ENCODE measurements around the gene CCDC88B.

Gene CCDC88B

DNA sequence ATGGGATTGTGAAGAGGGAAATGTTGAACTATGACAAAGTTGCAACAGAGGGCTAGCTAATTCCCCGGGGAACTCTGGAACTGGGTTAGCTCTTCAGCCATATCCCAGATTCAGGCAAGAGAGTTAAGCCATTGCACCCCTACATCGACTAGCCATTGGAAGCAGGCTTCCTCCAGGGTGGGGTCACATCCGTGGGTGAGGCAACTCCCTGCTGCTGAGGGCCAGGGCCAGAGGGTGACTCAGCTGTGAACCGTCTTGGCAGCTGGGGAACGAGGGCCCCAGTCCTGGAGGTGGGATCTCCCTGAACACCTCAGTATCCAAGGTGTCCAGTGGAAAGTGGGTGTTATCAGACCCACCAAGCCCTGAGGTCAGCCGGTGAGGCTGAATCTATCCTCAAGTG lies 60.1 kb downstream of the CCDC88B start:
- no peaks in the 10 kb centered on the region for H3K9me3 Mint-ChIP-seq
- no peaks in the 10 kb centered on the region for H3K4me1 Mint-ChIP-seq (ENCODE audit: low read depth)
- H3K27ac Mint-ChIP-seq, result no peak overlapping the region
- H3K27me3 Mint-ChIP-seq (ENCODE audit: low read depth), result peaks cover 21% of the 10 kb centered on the region
- H3K4me3 Mint-ChIP-seq, result no peak overlapping the region
- no peaks in the 10 kb centered on the region for H3K36me3 Mint-ChIP-seq (ENCODE audit: low read depth)

GRCh38 chr11:64400667-64401066 lies 60.7 kb downstream of the CCDC88B start:
- Mint-ChIP-seq H3K36me3 (ENCODE audit: low read depth) (no peaks in the 10 kb centered on the region), H3K27me3 (ENCODE audit: low read depth) (peaks cover 21% of the 10 kb centered on the region), H3K4me3 (no peak overlapping the region), H3K27ac (no peak overlapping the region), H3K4me1 (ENCODE audit: low read depth) (no peaks in the 10 kb centered on the region), H3K9me3 (no peaks in the 10 kb centered on the region)

GRCh38 chr11:64401775-64402174 lies 61.8 kb downstream of the CCDC88B start:
- Mint-ChIP-seq H3K9me3 (no peaks in the 10 kb centered on the region), H3K27ac (no peak overlapping the region), H3K4me1 (ENCODE audit: low read depth) (no peaks in the 10 kb centered on the region), H3K4me3 (no peak overlapping the region), H3K36me3 (ENCODE audit: low read depth) (no peaks in the 10 kb centered on the region), H3K27me3 (ENCODE audit: low read depth) (peaks cover 21% of the 10 kb centered on the region)

- H3K27ac Mint-ChIP-seq, result no peak overlapping the region
- H3K4me3 Mint-ChIP-seq, result no peak overlapping the region
- no peaks in the 10 kb centered on the region for H3K9me3 Mint-ChIP-seq
Measured at GRCh38 chr11:64403106-64403505, 63.1 kb downstream of the CCDC88B start.

DNA sequence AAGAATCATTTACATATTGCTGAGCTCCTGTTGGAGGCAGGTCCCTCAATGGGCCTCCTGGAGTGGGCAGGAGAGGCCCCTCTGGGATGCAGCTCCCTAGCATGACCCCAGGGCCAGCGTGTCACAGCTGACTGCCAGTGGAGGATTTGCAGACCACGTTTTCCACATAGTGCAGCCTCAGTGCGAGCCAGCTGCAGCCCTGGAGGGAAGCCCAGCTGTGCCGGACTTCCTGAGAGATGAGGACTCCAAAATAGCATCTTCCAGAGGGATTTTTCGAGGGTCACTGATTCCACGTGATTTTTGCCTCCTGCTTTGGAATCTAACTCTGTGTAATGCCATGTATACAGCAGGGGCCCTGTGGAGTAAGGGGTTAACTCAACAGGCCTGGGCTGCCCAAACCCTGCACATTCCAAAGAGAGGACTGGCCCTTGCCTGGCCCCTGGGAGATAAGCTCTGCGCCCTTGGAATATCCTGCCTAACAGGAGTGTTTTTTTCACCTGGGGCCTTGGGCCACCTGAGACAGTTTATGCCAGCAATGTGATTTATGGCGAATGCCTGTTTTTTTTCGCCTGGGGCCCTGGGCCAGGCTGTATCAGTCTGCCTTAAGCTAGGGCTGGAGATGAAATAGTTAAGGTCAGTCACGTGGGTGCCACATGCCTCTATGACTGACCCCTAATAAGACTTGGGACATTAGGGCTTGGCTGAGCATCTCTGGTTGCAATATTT lies 66.4 kb downstream of the CCDC88B start:
- H3K4me1 Mint-ChIP-seq (ENCODE audit: low read depth), result no peaks in the 10 kb centered on the region
- no peaks in the 10 kb centered on the region for H3K9me3 Mint-ChIP-seq
- H3K36me3 Mint-ChIP-seq (ENCODE audit: low read depth), result no peaks in the 10 kb centered on the region
- H3K4me3 Mint-ChIP-seq, result no peak overlapping the region
- no peak overlapping the region for H3K27ac Mint-ChIP-seq
- H3K27me3 Mint-ChIP-seq (ENCODE audit: low read depth), result peaks cover 15% of the 10 kb centered on the region

More at GRCh38 chr11:64403106-64403505, 63.1 kb downstream of the CCDC88B start:
- H3K36me3 Mint-ChIP-seq (ENCODE audit: low read depth), result no peaks in the 10 kb centered on the region
- no peaks in the 10 kb centered on the region for H3K4me1 Mint-ChIP-seq (ENCODE audit: low read depth)
- peaks cover 18% of the 10 kb centered on the region for H3K27me3 Mint-ChIP-seq (ENCODE audit: low read depth)

All from T-helper 1 cell treated with Interleukin-12 subunit alpha and Interleukin-12 subunit beta and Interleukin-4 antibody, amounts not matched to agents 30 μg/mL and 1 μg/mL, for 36 hours (primary cell).